Epithelial cell of esophagus (primary cell): ENCODE measurements around the gene PRKG1.
"Not testable (repeated sequence)": the region's sequence is repeated elsewhere in the genome, so short reads cannot be mapped to it uniquely, and the experiment has no call there.

ENCODE experiments used
- DNase-seq: peaks from one replicate; pipeline ENCODE4 v3.0.0; 2010; ENCODE audit warnings: low read depth
- H3K4me3 ChIP-seq: 2 replicates; pipeline ENCODE4 v1.5.1; 2011; ENCODE audit warnings: mild to moderate bottlenecking, low read length, control low read depth
- TF ChIP-seq, protein P1 (sequence below): IDR thresholded peaks from 2 replicates; pipeline ENCODE4 v1.5.1; 2011; ENCODE audit warnings: low read depth, mild to moderate bottlenecking, low read length, control low read depth, inconsistent platforms; ENCODE audit not compliant: insufficient read depth; ENCODE audit errors: missing control alignments

The PRKG1 gene

GRCh38 chr10:51162002-51162401 is 87.7 kb downstream of the PRKG1 start:
- TF ChIP-seq, protein P1, sequence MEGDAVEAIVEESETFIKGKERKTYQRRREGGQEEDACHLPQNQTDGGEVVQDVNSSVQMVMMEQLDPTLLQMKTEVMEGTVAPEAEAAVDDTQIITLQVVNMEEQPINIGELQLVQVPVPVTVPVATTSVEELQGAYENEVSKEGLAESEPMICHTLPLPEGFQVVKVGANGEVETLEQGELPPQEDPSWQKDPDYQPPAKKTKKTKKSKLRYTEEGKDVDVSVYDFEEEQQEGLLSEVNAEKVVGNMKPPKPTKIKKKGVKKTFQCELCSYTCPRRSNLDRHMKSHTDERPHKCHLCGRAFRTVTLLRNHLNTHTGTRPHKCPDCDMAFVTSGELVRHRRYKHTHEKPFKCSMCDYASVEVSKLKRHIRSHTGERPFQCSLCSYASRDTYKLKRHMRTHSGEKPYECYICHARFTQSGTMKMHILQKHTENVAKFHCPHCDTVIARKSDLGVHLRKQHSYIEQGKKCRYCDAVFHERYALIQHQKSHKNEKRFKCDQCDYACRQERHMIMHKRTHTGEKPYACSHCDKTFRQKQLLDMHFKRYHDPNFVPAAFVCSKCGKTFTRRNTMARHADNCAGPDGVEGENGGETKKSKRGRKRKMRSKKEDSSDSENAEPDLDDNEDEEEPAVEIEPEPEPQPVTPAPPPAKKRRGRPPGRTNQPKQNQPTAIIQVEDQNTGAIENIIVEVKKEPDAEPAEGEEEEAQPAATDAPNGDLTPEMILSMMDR: no peak
- no peak for DNase-seq
- no peak overlapping the region for H3K4me3 ChIP-seq

GRCh38 chr10:51163380-51164049 is 89.2 kb downstream of the PRKG1 start:
- not testable (repeated sequence) for H3K4me3 ChIP-seq, DNase-seq

- DNase-seq: no peak
- TF ChIP-seq, protein P1: no peak
- H3K4me3 ChIP-seq: no peak overlapping the region
These were observed 94.0 kb downstream of the PRKG1 start for GRCh38 chr10:51168086-51168815.

DNA sequence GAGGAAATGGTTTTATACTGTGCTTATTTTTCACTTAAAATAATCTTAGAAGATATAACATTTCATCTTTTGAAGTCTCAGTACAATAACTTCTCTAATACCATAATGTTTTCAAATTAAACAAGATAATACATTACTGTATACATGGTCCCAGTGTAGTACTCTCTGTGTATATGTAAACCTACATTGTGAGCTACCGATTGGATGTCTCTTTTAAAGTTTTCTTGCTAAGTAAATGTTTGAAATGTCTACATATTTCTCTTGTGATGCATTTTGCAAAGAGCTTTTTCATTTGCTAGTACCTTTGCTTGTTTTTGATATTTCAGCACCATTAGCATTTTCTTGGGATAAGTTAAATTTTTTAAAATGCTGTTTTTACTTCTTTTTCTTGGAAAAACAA is 94.8 kb downstream of the PRKG1 start:
- no peak overlapping the region for H3K4me3 ChIP-seq
- no peak for DNase-seq
- TF ChIP-seq, protein P1: no peak

DNA sequence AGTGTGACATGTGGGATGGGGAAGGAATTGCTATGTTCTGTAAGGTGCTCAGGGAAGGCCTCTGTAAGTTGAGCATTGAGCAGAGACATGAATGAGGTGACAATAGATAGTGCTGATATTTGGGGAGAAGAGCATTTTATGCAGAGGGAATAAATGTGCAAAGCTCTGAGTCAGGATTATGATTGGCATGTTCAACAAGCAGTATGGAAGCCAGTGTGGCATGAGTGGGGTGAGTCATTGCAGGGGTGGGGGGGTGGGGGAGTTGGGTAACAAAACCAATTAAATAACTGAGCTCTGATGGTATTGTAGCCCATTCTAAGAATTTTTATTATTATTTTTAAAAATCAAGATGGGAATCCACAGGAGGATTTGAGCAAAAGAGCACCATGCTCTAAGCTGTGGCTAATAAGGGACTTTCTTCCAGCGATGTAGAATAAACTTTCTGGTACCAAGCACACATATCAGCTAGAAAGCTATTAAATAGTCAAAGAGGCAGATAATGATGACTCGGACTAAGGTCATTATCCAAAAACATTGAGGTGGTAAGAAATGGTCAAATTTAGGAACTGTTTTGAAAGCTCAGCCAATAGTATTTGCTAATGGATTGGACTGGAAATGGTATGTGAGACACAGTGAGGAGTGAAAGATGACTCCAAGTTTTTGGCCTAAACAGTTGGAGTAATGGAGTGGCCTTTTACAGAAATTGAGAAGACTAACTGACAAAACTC is 96.4 kb downstream of the PRKG1 start:
- DNase-seq: peak; percentile 43
- no peak overlapping the region for H3K4me3 ChIP-seq
- TF ChIP-seq, protein P1: no peak

- DNase-seq: peak; percentile 76
- no peak overlapping the region for H3K4me3 ChIP-seq
- TF ChIP-seq, protein P1: no peak
These were observed 97.7 kb downstream of the PRKG1 start for GRCh38 chr10:51171946-51172345.

GRCh38 chr10:51176976-51177695 is 102.8 kb downstream of the PRKG1 start:
- peak; percentile 13 for DNase-seq
- TF ChIP-seq, protein P1: no peak
- H3K4me3 ChIP-seq: no peak overlapping the region
